ENCODE results near the gene ENTPD6. TPM values are rescaled to one million over a fixed set of nuclear protein-coding genes. Genes with fewer than 3 reads are reported as not detected.

Gene ENTPD6
- total RNA-seq, 4 donors from 2014 or later = 163 to 261 (median 224) TPM

DNA sequence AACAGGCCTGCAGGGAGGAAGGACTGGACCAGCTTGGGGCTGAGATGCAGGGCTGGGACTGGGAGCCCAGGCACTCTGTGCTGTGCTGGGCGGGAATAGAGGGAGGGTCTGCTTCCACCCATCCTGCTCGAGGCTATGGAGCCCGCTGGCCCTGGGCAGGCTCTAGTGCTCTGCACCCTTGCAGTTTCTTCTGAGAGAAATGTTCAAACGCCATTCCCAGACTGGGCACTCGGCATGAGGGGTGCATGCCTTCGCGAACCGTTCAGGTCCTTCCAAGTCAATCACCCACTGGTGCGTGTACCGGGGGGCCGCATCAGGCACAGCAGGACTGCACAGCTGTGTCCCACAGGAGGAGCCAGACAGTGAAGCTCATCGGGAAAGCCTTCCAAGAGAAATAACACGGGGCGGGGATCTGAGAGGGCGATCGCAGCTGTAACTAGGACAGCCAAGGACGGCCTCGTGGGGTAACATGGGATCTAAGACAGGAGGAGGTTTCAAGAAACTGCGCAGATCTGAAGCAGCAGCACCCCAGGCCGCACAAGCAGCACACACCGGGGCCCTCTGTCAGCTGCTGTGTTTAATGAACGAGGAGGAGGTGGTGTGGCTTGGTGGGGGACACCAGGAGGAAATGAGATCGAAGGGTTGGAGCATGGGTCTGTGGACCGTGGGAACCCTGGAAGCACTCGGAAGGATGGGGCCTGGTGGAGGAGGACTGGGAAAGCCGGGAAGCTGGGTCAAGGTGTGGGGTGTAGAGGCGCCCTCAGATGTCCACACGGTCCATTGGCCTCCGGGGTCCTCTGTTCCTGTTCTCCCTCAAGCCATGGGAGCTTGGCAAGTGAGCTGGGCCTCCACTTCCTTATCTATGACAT is 26.3 kb downstream of the ENTPD6 start:
- DNase-seq = no peak
- in situ Hi-C loops (cut with MboI; ENCODE audit: low pct_ligation_motif_present in 1 of 4, low pct_unique_long_range_greater_than_20kb in 1 of 4, low sequenced_read_pairs in 3 of 4) (no loop called here), intact Hi-C loops (cut with DNase I; ENCODE audit: low total_unique reads) (no loop called here)
- H3K27me3 ChIP-seq = no peaks in the 10 kb centered on the region
- no peaks in the 10 kb centered on the region for H3K9me3 ChIP-seq
- 79 to 93% methylated on average over 18 to 29 of the region's 29 CpGs for WGBS, 2 donors (ENCODE audit: low coverage in 1 of 2)
- no peak overlapping the region for H3K4me3 ChIP-seq
- TF ChIP-seq, protein P1, sequence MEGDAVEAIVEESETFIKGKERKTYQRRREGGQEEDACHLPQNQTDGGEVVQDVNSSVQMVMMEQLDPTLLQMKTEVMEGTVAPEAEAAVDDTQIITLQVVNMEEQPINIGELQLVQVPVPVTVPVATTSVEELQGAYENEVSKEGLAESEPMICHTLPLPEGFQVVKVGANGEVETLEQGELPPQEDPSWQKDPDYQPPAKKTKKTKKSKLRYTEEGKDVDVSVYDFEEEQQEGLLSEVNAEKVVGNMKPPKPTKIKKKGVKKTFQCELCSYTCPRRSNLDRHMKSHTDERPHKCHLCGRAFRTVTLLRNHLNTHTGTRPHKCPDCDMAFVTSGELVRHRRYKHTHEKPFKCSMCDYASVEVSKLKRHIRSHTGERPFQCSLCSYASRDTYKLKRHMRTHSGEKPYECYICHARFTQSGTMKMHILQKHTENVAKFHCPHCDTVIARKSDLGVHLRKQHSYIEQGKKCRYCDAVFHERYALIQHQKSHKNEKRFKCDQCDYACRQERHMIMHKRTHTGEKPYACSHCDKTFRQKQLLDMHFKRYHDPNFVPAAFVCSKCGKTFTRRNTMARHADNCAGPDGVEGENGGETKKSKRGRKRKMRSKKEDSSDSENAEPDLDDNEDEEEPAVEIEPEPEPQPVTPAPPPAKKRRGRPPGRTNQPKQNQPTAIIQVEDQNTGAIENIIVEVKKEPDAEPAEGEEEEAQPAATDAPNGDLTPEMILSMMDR (IDR thresholded peaks at IDR 0.05) = no peak
- no peak for TF ChIP-seq POLR2AphosphoS5 (IDR thresholded peaks at IDR 0.05)
- no peak for TF ChIP-seq POLR2A (IDR thresholded peaks at IDR 0.05)
- no peak for TF ChIP-seq EP300 (IDR thresholded peaks at IDR 0.05; ENCODE audit: low read depth)
- H3K27ac ChIP-seq = peak overlapping the region in 3 of 4 donors; percentile 7 to 48 (median 11)
- peaks cover 8 to 26% (median 13%) of the 10 kb centered on the region in 4 donors for H3K4me1 ChIP-seq
- H3K36me3 ChIP-seq = peaks cover 0 to 6% (median under 1%) of the 10 kb centered on the region in 4 donors

DNA sequence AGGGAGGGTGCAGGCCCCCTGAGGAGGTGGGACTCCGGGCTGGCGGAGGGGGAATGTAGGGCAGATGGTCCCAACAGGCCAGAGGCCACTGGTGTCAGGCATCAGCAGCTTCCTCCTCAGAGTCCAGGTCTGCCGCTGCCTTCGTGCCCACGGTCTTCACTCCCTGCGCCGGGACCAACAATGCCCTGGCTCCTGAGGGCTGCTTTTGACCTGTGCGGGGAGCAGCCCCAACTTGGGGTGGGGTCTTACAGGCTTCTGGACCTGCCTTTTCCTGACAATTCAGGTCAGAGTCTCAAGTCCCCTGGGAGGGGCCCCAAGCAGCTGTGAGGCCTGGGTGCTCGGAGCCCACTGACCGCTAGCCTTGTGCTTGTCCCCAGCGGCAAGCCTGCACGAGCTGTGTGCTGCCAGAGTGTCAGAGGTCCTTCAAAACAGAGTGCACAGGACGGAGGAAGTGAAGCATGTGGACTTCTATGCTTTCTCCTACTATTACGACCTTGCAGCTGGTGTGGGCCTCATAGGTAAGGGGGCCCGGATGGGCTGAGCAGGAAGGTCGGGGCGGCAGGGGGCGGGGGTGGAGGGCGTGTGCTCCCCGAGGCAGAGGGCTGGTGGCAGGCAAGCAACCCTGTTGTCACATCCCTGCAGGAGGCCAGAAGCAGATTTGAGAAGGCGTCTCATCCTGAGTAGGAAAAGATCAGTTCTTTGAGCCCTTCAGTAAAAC is 27.1 kb downstream of the ENTPD6 start:
- Histone ChIP-seq H3K36me3 (no peaks in the 10 kb centered on the region), H3K9me3 (no peaks in the 10 kb centered on the region), H3K4me3 (no peak overlapping the region), H3K27ac (peak overlapping the region; percentile 7 to 15 (median 14)), H3K27me3 (no peaks in the 10 kb centered on the region), H3K4me1 (peaks cover 12 to 34% (median 19%) of the 10 kb centered on the region in 4 donors)
- TF ChIP-seq POLR2A (IDR thresholded peaks at IDR 0.05) (no peak), EP300 (IDR thresholded peaks at IDR 0.05; ENCODE audit: low read depth) (no peak), POLR2AphosphoS5 (IDR thresholded peaks at IDR 0.05) (no peak)
- TF ChIP-seq, protein P1 (IDR thresholded peaks at IDR 0.05) = no peak
- DNase-seq = no peak
- intact Hi-C loops (cut with DNase I; ENCODE audit: low total_unique reads) = no loop called here
- in situ Hi-C loops (cut with MboI; ENCODE audit: low pct_ligation_motif_present in 1 of 4, low pct_unique_long_range_greater_than_20kb in 1 of 4, low sequenced_read_pairs in 3 of 4) = no loop called here
- WGBS, 2 donors (ENCODE audit: low coverage in 1 of 2) = 71% methylated on average over 21 of the region's 21 CpGs; no CpG with 5 or more reads in 1 of the 2 donors

DNA sequence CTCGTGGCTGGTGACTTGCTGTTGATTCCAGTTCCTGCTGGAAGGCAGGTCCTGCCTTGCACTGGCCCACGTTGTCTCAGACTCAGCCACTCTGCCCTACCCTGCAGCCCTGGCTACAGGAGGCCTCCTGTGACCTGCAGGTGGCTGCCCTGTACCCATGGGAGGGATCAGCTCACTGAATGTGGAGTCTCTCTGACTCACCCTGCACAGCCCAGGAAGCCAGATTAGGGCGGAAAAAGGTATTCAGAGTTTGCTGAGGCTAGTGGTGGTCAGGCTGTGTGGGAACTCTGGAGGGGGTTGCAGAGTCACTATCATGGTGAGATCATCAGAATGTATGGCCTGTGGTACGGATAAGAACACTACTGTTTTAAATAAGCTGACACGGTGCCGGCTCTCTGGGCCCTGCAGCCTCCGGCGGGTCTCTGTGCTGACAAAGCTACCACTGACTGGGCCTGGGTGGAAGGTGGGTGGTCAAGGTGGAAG is 27.7 kb downstream of the ENTPD6 start:
- 63 to 80% methylated on average over 3 to 8 of the region's 8 CpGs for WGBS, 2 donors (ENCODE audit: low coverage in 1 of 2)
- intact Hi-C loops (cut with DNase I; ENCODE audit: low total_unique reads) (no loop called here), in situ Hi-C loops (cut with MboI; ENCODE audit: low pct_ligation_motif_present in 1 of 4, low pct_unique_long_range_greater_than_20kb in 1 of 4, low sequenced_read_pairs in 3 of 4) (no loop called here)
- no peak overlapping the region for H3K4me3 ChIP-seq
- peak; percentile 71 for DNase-seq
- H3K4me1 ChIP-seq = peaks cover 12 to 36% (median 19%) of the 10 kb centered on the region in 4 donors
- no peaks in the 10 kb centered on the region for H3K27me3 ChIP-seq
- peak overlapping the region in 3 of 4 donors; percentile 14 to 39 (median 24) for H3K27ac ChIP-seq
- TF ChIP-seq, protein P1 (IDR thresholded peaks at IDR 0.05) = peak in 2 of 5 experiments; percentile 11 to 36
- TF ChIP-seq EP300 (IDR thresholded peaks at IDR 0.05; ENCODE audit: low read depth) = no peak
- TF ChIP-seq POLR2A (IDR thresholded peaks at IDR 0.05) = no peak
- peak in 2 of 3 donors; percentile 7 to 21 for TF ChIP-seq POLR2AphosphoS5 (IDR thresholded peaks at IDR 0.05)
- H3K36me3 ChIP-seq = no peaks in the 10 kb centered on the region
- H3K9me3 ChIP-seq = no peaks in the 10 kb centered on the region

All from transverse colon (tissue), 4 donors.